KMS-11 (cell line): ENCODE data around the gene TSPEAR.

Source experiments
- H2AFZ ChIP-seq: fragments of 200-600 bp; sonication (generic); 2 replicates; pipeline ENCODE4 v1.6.1; 2016; ENCODE audit warnings: antibody characterized with exemption, mixed run types, low read depth
- H3K27ac ChIP-seq: fragments of 200-600 bp; sonication (generic); 2 replicates; pipeline ENCODE4 v1.6.1; 2016; ENCODE audit warnings: mild to moderate bottlenecking, mixed run types
- H3K27me3 ChIP-seq: fragments of 200-600 bp; sonication (generic); 2 replicates; pipeline ENCODE4 v1.6.1; 2017; ENCODE audit warnings: mild to moderate bottlenecking, low read depth, mixed run types, moderate library complexity; ENCODE audit not compliant: insufficient read depth
- H3K36me3 ChIP-seq: fragments of 200-600 bp; sonication (generic); 2 replicates; pipeline ENCODE4 v1.6.1; 2017; ENCODE audit warnings: mild to moderate bottlenecking, mixed run types; ENCODE audit not compliant: insufficient read depth
- H3K4me1 ChIP-seq: fragments of 200-600 bp; sonication (generic); 2 replicates; pipeline ENCODE4 v1.6.1; 2016; ENCODE audit warnings: mild to moderate bottlenecking, low read depth, mixed run types; ENCODE audit not compliant: poor library complexity, severe bottlenecking
- H3K4me2 ChIP-seq: fragments of 200-600 bp; sonication (generic); 2 replicates; pipeline ENCODE4 v1.7.0; 2016; ENCODE audit warnings: mild to moderate bottlenecking, mixed run types
- H3K4me3 ChIP-seq: fragments of 200-600 bp; sonication (generic); IDR thresholded peaks from 2 replicates; pipeline ENCODE4 v1.6.1; 2017; ENCODE audit warnings: low read depth, low read length, mixed read lengths; ENCODE audit not compliant: insufficient read depth
- H3K79me2 ChIP-seq: fragments of 200-600 bp; sonication (generic); 2 replicates; pipeline ENCODE4 v1.6.1; 2016; ENCODE audit warnings: low read depth, mixed run types; ENCODE audit not compliant: insufficient read depth
- H3K9ac ChIP-seq: fragments of 200-600 bp; sonication (generic); 2 replicates; pipeline ENCODE4 v1.6.1; 2016; ENCODE audit warnings: mild to moderate bottlenecking, mixed run types
- H4K20me1 ChIP-seq: fragments of 200-600 bp; sonication (generic); 2 replicates; pipeline ENCODE4 v1.6.1; 2016; ENCODE audit warnings: mild to moderate bottlenecking, mixed run types; ENCODE audit not compliant: insufficient read depth
- CTCF ChIP-seq: fragments of 200-600 bp; sonication (generic); conservative IDR thresholded peaks from 2 replicates; pipeline ENCODE4 v1.6.1; 2017; ENCODE audit warnings: low read depth, mild to moderate bottlenecking, antibody characterized with exemption, low read length, moderate library complexity, mixed read lengths

TSPEAR gene

DNA sequence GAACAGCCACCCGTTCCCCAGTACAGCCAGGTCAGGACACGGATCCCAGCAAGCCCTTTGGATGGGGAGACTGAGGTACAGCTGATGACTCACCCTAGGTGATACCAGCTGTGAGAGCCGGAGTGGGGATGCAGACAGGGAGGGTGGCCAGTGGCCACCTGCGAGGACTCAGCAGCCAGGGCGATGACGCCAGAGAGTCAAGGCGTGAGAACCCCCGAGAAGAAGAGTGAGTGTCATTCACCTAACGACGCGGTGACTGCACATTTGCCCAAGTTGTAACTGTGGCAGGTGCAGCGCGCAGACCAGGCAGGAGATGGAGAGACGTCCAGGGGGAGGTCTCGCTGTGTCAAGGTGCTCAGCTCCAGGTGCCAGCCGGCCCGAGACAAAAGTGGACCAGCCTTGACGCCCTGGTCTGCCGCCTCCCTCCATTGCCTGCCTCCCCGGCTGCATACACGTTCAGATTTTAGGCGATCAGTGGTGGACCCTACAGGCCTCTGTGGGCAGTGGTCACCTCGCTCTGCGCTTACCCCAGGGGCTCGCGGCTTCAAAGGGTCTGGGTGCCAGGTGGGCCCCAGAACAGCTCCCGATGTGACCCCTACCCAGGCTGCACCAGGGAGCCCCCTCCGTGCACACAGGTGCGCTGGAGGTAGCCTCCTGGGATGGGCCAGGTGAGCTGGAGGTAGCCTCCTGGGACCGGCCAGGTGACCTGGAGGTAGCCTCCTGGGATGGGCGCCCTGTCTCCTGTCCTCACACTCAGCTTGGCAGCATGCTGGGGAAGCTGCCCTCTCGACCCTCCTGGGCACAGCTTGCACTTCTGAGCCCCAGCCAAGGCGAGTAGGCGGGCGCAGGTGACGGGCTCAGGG lies 244.1 kb downstream of the TSPEAR start:
- Histone ChIP-seq H3K4me2 (no peak overlapping the region), H3K36me3 (no peaks in the 10 kb centered on the region), H2AFZ (no peak overlapping the region), H4K20me1 (no peaks in the 10 kb centered on the region), H3K9ac (no peak overlapping the region), H3K27me3 (peaks cover 57% of the 10 kb centered on the region), H3K4me1 (no peaks in the 10 kb centered on the region), H3K4me3 (no peak overlapping the region), H3K27ac (no peak overlapping the region), H3K79me2 (no peaks in the 10 kb centered on the region)
- no peak for TF ChIP-seq CTCF

DNA sequence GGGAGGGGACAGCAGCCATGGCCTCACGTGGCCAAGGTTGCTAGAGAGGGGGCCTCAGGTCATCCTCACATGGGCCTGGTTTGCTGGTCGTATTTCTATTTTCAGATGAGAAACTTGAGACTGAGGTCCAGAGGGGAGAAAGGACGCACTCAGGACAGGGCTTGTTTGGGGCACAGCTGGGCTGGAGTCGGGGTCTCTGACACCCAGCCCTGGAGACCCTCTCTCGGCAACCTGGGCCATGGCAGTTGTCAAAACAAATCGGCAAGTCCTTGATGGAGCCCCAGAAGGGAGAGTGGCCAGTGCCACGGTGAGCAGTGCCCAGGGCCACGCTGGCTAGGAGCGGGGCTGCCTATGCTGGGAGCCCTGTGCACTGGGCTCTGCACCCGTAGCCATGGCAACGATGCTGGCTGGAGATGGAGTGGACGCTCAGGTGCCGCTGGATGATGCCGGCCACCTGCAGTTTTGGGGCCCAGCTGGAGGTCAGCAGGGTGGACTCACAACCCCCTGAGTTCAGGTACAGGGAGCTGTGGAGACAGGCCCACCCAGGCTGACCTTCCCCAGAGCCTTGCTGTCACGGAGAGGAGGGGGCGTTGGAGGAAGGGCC lies 244.9 kb downstream of the TSPEAR start:
- Histone ChIP-seq H3K4me3 (no peak overlapping the region), H3K27me3 (peaks cover 56% of the 10 kb centered on the region), H3K79me2 (no peaks in the 10 kb centered on the region), H3K4me2 (no peak overlapping the region), H4K20me1 (no peaks in the 10 kb centered on the region), H3K27ac (no peak overlapping the region), H2AFZ (no peak overlapping the region), H3K36me3 (no peaks in the 10 kb centered on the region), H3K9ac (no peak overlapping the region), H3K4me1 (no peaks in the 10 kb centered on the region)
- no peak for TF ChIP-seq CTCF

DNA sequence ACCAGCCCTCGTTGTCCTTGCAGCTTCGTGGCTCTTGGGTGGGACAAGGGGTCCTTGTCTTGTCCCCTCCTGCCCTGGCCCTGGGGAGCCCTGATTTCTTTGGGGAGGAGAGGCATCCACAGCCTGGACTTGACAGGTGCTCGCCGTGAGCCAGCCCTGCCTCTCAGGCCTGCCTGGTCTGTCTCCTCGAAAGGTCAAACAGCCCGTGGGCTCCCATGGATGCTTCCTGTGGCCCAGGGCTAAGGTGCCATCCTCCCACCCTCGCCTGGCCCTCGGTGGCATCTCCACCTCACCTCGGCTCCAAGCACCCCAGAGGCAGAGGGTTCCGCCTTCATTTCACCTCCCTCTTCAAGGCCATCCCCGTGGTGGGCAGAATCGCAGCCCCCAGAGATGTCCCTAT lies 247.0 kb downstream of the TSPEAR start:
- no peak overlapping the region for H3K4me3 ChIP-seq
- TF ChIP-seq CTCF: no peak

DNA sequence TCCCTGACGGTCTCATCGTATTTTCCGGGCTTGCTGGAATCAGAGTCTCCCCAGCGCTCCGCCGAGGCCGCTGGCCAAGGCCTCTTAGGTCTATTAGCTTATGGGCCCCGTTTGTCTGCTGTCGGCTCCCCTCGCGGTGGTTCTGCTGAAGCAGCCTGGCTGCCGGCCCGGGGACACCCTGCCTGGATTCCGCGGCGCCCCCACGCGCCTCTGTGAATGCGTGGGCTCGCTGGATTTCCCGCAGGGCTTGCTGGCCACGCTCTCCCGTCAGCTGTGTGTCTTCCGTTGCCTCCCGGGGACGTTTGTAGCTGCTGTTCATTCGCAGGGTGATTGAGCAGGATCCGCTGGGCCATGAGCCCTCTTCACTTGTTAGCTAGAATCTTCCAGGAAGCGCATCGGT lies 247.6 kb downstream of the TSPEAR start:
- Histone ChIP-seq H3K4me2 (no peak overlapping the region), H3K27me3 (peaks cover 48% of the 10 kb centered on the region), H3K4me3 (no peak overlapping the region), H2AFZ (no peak overlapping the region), H3K36me3 (no peaks in the 10 kb centered on the region), H4K20me1 (no peaks in the 10 kb centered on the region), H3K79me2 (no peaks in the 10 kb centered on the region), H3K27ac (no peak overlapping the region), H3K4me1 (no peaks in the 10 kb centered on the region), H3K9ac (no peak overlapping the region)
- TF ChIP-seq CTCF: no peak

More for the DNA sequence above, 247.0 kb downstream of the TSPEAR start:
- Histone ChIP-seq H3K36me3 (no peaks in the 10 kb centered on the region), H3K79me2 (no peaks in the 10 kb centered on the region), H4K20me1 (no peaks in the 10 kb centered on the region), H3K27me3 (peaks cover 54% of the 10 kb centered on the region), H2AFZ (no peak overlapping the region), H3K9ac (no peak overlapping the region), H3K4me2 (no peak overlapping the region), H3K4me1 (no peaks in the 10 kb centered on the region), H3K27ac (no peak overlapping the region)
